GM21390 (cell line): Measurements from ENCODE around the gene WDR20.
"Not testable (repeated sequence)": the region's sequence is repeated elsewhere in the genome, so short reads cannot be mapped to it uniquely, and the experiment has no call there.

Experiments
- ATAC-seq: cut with Tn5 transposase; IDR thresholded peaks from one replicate; pipeline ENCODE4 v1.9.1; 2021; ENCODE audit not compliant: unreplicated experiment

The WDR20 gene

GRCh38 chr14:102233081-102233480 is 93.4 kb downstream of the WDR20 start:
- no peak for ATAC-seq

GRCh38 chr14:102234331-102235264 is 94.9 kb downstream of the WDR20 start:
- ATAC-seq: no peak

- peak; percentile 93 for ATAC-seq
These were observed 95.7 kb downstream of the WDR20 start for GRCh38 chr14:102235275-102235897.

- ATAC-seq: no peak
These were observed 96.3 kb downstream of the WDR20 start for GRCh38 chr14:102236026-102236425.

- no peak for ATAC-seq
These were observed 98.4 kb downstream of the WDR20 start for GRCh38 chr14:102238131-102238530.

- no peak for ATAC-seq
These were observed 99.1 kb downstream of the WDR20 start for GRCh38 chr14:102238766-102239165.

GRCh38 chr14:102239231-102239630 is 99.5 kb downstream of the WDR20 start:
- ATAC-seq: no peak

GRCh38 chr14:102240481-102240880 is 100.8 kb downstream of the WDR20 start:
- not testable (repeated sequence) for ATAC-seq

- no peak for ATAC-seq
These were observed 101.5 kb downstream of the WDR20 start for GRCh38 chr14:102241147-102241546.

- not testable (repeated sequence) for ATAC-seq
These were observed 104.1 kb downstream of the WDR20 start for GRCh38 chr14:102243795-102244194.

GRCh38 chr14:102246071-102246470 is 106.4 kb downstream of the WDR20 start:
- ATAC-seq: no peak

- ATAC-seq: no peak
These were observed 108.4 kb downstream of the WDR20 start for GRCh38 chr14:102248121-102248520.

- ATAC-seq: no peak
These were observed 109.3 kb downstream of the WDR20 start for GRCh38 chr14:102249041-102249440.

- no peak for ATAC-seq
These were observed 110.3 kb downstream of the WDR20 start for GRCh38 chr14:102249981-102250380.

- ATAC-seq: no peak
These were observed 110.9 kb downstream of the WDR20 start for GRCh38 chr14:102250636-102251035.

GRCh38 chr14:102251161-102251560 is 111.5 kb downstream of the WDR20 start:
- ATAC-seq: no peak

- no peak for ATAC-seq
These were observed 113.4 kb downstream of the WDR20 start for GRCh38 chr14:102252834-102253801.

GRCh38 chr14:102255401-102256190 is 115.9 kb downstream of the WDR20 start:
- ATAC-seq: no peak

GRCh38 chr14:102256716-102257115 is 117.0 kb downstream of the WDR20 start:
- ATAC-seq: no peak

GRCh38 chr14:102258136-102258535 is 118.4 kb downstream of the WDR20 start:
- no peak for ATAC-seq
